Stimulated activated CD8-positive, alpha-beta memory T cell treated with anti-CD3 and anti-CD28 coated beads, Interleukin-15, amount 100 ng/mL, for 48 hours (primary cell): Measurements from ENCODE around the gene GCN1.

Source experiments
- DNase-seq, 2 donors: peaks; one replicate each; pipeline ENCODE4 v3.0.0-alpha.2; 2020; ENCODE audit warnings: low read depth in 2 of 2

The GCN1 gene

GRCh38 chr12:120140603-120141002, 53.9 kb downstream of the GCN1 start:
- DNase-seq: no peak

GRCh38 chr12:120139958-120140357, 54.6 kb downstream of the GCN1 start:
- no peak for DNase-seq

GRCh38 chr12:120138366-120138765, 56.1 kb downstream of the GCN1 start:
- no peak for DNase-seq

- no peak for DNase-seq
Measured at GRCh38 chr12:120137833-120138232, 56.7 kb downstream of the GCN1 start.

- DNase-seq: no peak
Measured at GRCh38 chr12:120136093-120136770, 58.3 kb downstream of the GCN1 start.

- DNase-seq: no peak
Measured at GRCh38 chr12:120134307-120134980, 60.1 kb downstream of the GCN1 start.

- no peak for DNase-seq
Measured at GRCh38 chr12:120132863-120133385, 61.6 kb downstream of the GCN1 start.

- no peak for DNase-seq
Measured at GRCh38 chr12:120132054-120132836, 62.3 kb downstream of the GCN1 start.

GRCh38 chr12:120131116-120131515, 63.4 kb downstream of the GCN1 start:
- no peak for DNase-seq

GRCh38 chr12:120130011-120130410, 64.5 kb downstream of the GCN1 start:
- no peak for DNase-seq

GRCh38 chr12:120126635-120127005, 67.9 kb downstream of the GCN1 start:
- no peak for DNase-seq

- DNase-seq: no peak
Measured at GRCh38 chr12:120125792-120126634, 68.5 kb downstream of the GCN1 start.

GRCh38 chr12:120125029-120125428, 69.5 kb downstream of the GCN1 start:
- DNase-seq: no peak

GRCh38 chr12:120121766-120122293, 72.7 kb downstream of the GCN1 start:
- no peak for DNase-seq

- no peak for DNase-seq
Measured at GRCh38 chr12:120121343-120121742, 73.2 kb downstream of the GCN1 start.

- no peak for DNase-seq
Measured at GRCh38 chr12:120119271-120119973, 75.1 kb downstream of the GCN1 start.

- DNase-seq: no peak
Measured at GRCh38 chr12:120118321-120119061, 76.0 kb downstream of the GCN1 start.

GRCh38 chr12:120117961-120118320, 76.6 kb downstream of the GCN1 start:
- no peak for DNase-seq

GRCh38 chr12:120116792-120117651, 77.5 kb downstream of the GCN1 start:
- DNase-seq: peak; percentile 95 to 97
